A549 (cell line): Measurements from ENCODE around the gene MAST2. TPM values are rescaled to one million over a fixed set of nuclear protein-coding genes. Genes with fewer than 3 reads are reported as not detected.

ENCODE experiments used
- ATAC-seq, 2 experiments: fragments of 200-7000 bp in 1 of 2; fragments of >200 bp in 1 of 2; cut with Nextera tagmentation in 1 of 2; cut with Tn5 transposase in 1 of 2; 3 replicates each; pipeline versions ENCODE4 v1.8.0 to v1.9.1; 2018 to 2020; ENCODE audit warnings: mild to moderate bottlenecking in 1 of 2, moderate library complexity in 1 of 2
- CTCF ChIA-PET: fragments of 300-600 bp; sonication (Branson Sonifier 250); formaldehyde crosslinking; extraction: SDS; loops from one replicate; lab custom pipeline; 2021; ENCODE audit warnings: antibody characterized with exemption, inconsistent platforms; lab: Yijun Ruan, JAX
- POLR2A ChIA-PET: fragments of 350-600 bp; formaldehyde crosslinking; extraction: SDS; loops from one replicate; lab custom pipeline; 2021; ENCODE audit warnings: antibody characterized with exemption, inconsistent platforms; lab: Yijun Ruan, JAX
- DNase-seq, 2 experiments: peaks; one replicate each; pipeline versions ENCODE4 v3.0.0 to v3.0.0-alpha.2; 2011 to 2016; ENCODE audit warnings: low read depth in 1 of 2, low spot score in 1 of 2
- FAIRE-seq: peaks from 2 replicates; lab custom pipeline; 2011; peaks lifted over from hg19 to GRCh38; lab: Jason Lieb, UNC
- H3K27ac ChIP-seq, 2 experiments: fragments of >200 bp; sonication (Bioruptor Twin); formaldehyde crosslinking; 3 replicates each; pipeline ENCODE4 v1.5.1; 2016 to 2017
- H3K4me1 ChIP-seq: fragments of >200 bp; sonication (Bioruptor Twin); formaldehyde crosslinking; 3 replicates; pipeline ENCODE4 v1.6.1; 2016
- H3K4me2 ChIP-seq: fragments of >200 bp; sonication (Bioruptor Twin); formaldehyde crosslinking; 3 replicates; pipeline ENCODE4 v1.6.1; 2016
- H3K4me3 ChIP-seq: fragments of >200 bp; sonication (Bioruptor Twin); formaldehyde crosslinking; 3 replicates; pipeline ENCODE4 v1.5.1; 2016
- H3K9me3 ChIP-seq: fragments of >200 bp; sonication (Bioruptor Twin); formaldehyde crosslinking; 3 replicates; pipeline ENCODE4 v1.6.1; 2016
- CEBPB ChIP-seq, 2 experiments: fragments of >200 bp in 1 of 2; sonication (Bioruptor Twin) in 1 of 2; formaldehyde crosslinking in 1 of 2; IDR thresholded peaks; 2 replicates each; pipeline ENCODE4 v1.6.1; 2012 to 2016
- CHD4 ChIP-seq: fragments of 200-600 bp; sonication (generic); IDR thresholded peaks from 2 replicates; pipeline ENCODE4 v1.6.1; 2016; ENCODE audit warnings: antibody characterized with exemption, mild to moderate bottlenecking, borderline replicate concordance
- ESRRA ChIP-seq: fragments of 150-350 bp; IDR thresholded peaks from 2 replicates; pipeline ENCODE4 v1.6.1; 2014; ENCODE audit warnings: mild to moderate bottlenecking, low read length, borderline replicate concordance
- FOSB ChIP-seq: fragments of 250-450 bp; sonication (Bioruptor Pico); IDR thresholded peaks from 2 replicates; pipeline ENCODE4 v1.5.0; 2020; ENCODE audit warnings: mild to moderate bottlenecking, moderate library complexity
- GATA3 ChIP-seq: IDR thresholded peaks from 2 replicates; pipeline ENCODE4 v1.6.1; 2012; ENCODE audit warnings: borderline replicate concordance
- HDAC2 ChIP-seq: fragments of 200-600 bp; sonication (generic); IDR thresholded peaks from 2 replicates; pipeline ENCODE4 v1.6.1; 2016
- HOXA7 ChIP-seq: fragments of 250-450 bp; sonication (Bioruptor Pico); IDR thresholded peaks from 2 replicates; pipeline ENCODE4 v1.5.0; 2020; ENCODE audit warnings: mild to moderate bottlenecking, moderate library complexity
- HOXB13 ChIP-seq: fragments of 250-450 bp; sonication (Bioruptor Pico); IDR thresholded peaks from 2 replicates; pipeline ENCODE4 v1.5.0; 2020; ENCODE audit warnings: low read depth, mild to moderate bottlenecking, moderate library complexity
- NPAS2 ChIP-seq: fragments of 250-450 bp; sonication (Bioruptor Pico); IDR thresholded peaks from 2 replicates; pipeline ENCODE4 v1.8.0; 2022; ENCODE audit warnings: mild to moderate bottlenecking, moderate library complexity, borderline replicate concordance
- NR3C1 ChIP-seq: fragments of >200 bp; sonication (Bioruptor Twin); formaldehyde crosslinking; IDR thresholded peaks from 3 replicates; pipeline ENCODE4 v1.6.1; 2017
- RARB ChIP-seq: fragments of 250-450 bp; sonication (Bioruptor Pico); IDR thresholded peaks from 2 replicates; pipeline ENCODE4 v1.8.0; 2021; ENCODE audit warnings: mild to moderate bottlenecking, moderate library complexity
- RFX5 ChIP-seq: fragments of 450-650 bp; IDR thresholded peaks from 2 replicates; pipeline ENCODE4 v1.7.1; 2014; ENCODE audit warnings: antibody characterized with exemption, mild to moderate bottlenecking, moderate library complexity
- RNF2 ChIP-seq: fragments of 200-600 bp; sonication (generic); IDR thresholded peaks from 2 replicates; pipeline ENCODE4 v1.6.1; 2016; ENCODE audit warnings: low read depth, mild to moderate bottlenecking, antibody characterized with exemption, moderate library complexity, borderline replicate concordance
- SREBF2 ChIP-seq: fragments of 450-650 bp; IDR thresholded peaks from 2 replicates; pipeline ENCODE4 v1.6.1; 2014; ENCODE audit warnings: mild to moderate bottlenecking, moderate library complexity
- ZC3H11A ChIP-seq: fragments of 450-650 bp; IDR thresholded peaks from 2 replicates; pipeline ENCODE4 v1.6.1; 2014; ENCODE audit warnings: antibody characterized with exemption, mild to moderate bottlenecking
- ZFP36 ChIP-seq: fragments of 450-650 bp; IDR thresholded peaks from 2 replicates; pipeline ENCODE4 v1.6.1; 2014; ENCODE audit warnings: borderline replicate concordance; ENCODE audit not compliant: partially characterized antibody
- WGBS: methylation state at CpG from one replicate; pipeline ENCODE4 v1.1.6; 2017; ENCODE audit errors: missing lambda C conversion rate; 5-methylcytosine and 5-hydroxymethylcytosine counted together
- polyA plus RNA-seq, 4 experiments: library from polyadenylated mRNA; depleted of rRNA in 3 of 4; stranded (reverse); fragments of >200 nt; fragmentation: RNase III in 1 of 4; extraction: RNeasy Plus Mini Kit Qiagen cat#74134 plus additional on column Dnase treatment in 1 of 4; gene quantifications; 2 replicates in 3 of 4; 3 replicates in 1 of 4; pipeline ENCODE4 v1.2.3, GENCODE V29; 2011 to 2017
- TF ChIP-seq, protein P1 (sequence below): fragments of >200 bp; sonication (Bioruptor Twin); formaldehyde crosslinking; IDR thresholded peaks from 2 replicates; pipeline ENCODE4 v1.6.1; 2016
- TF ChIP-seq, protein P2 (sequence below): fragments of 250-450 bp; sonication (Bioruptor Pico); IDR thresholded peaks from 2 replicates; pipeline ENCODE4 v1.5.0; 2020; ENCODE audit warnings: low read depth, mild to moderate bottlenecking, moderate library complexity
- TF ChIP-seq, protein P3 (sequence below): IDR thresholded peaks from 2 replicates; pipeline ENCODE4 v1.6.1; 2012; ENCODE audit warnings: low read depth, borderline replicate concordance
- TF ChIP-seq, protein P4 (sequence below): IDR thresholded peaks from 2 replicates; pipeline ENCODE4 v1.6.1; 2012
- TF ChIP-seq, protein P5 (sequence below): fragments of 150-350 bp; IDR thresholded peaks from 2 replicates; pipeline ENCODE4 v1.6.1; 2014; ENCODE audit warnings: low read depth, mild to moderate bottlenecking, low read length

Gene MAST2
- polyA plus RNA-seq, 2 of the 4 experiments (the other 2 are of a cell fraction): 19.3 to 20.5 TPM

DNA sequence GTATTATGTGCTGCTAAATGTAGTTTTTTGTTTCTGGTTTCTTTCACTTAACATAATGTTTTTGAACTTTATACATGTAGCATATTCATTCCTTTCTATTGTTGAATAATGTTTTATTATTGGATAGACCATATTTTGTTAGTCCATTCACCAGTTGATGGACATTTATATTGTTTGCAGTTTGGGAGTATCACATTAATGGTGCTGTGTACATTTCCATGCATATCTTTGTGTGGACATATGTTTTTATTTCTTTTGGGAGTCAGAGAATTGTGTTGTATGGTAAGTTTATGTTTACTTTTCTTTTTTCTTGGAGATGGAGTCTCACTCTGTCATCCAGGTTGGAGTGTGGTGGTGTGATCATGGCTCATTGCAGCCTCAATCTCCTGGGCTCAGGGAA lies 134.6 kb downstream of the MAST2 start:
- ChIA-PET POLR2A (no interaction called here), CTCF (interaction anchor here (0.6 kb wide), 1 partner anchor 285 kb away, joined by 3 read pairs; no protein-coding TSS in a partner anchor)
- DNase-seq: no peak
- H3K4me1 ChIP-seq: no peaks in the 10 kb centered on the region
- no peaks in the 10 kb centered on the region for H3K9me3 ChIP-seq
- TF ChIP-seq HOXA7 (CRISPR knock-in tag): no peak
- TF ChIP-seq ESRRA: no peak
- TF ChIP-seq RFX5: no peak
- no peak for TF ChIP-seq RNF2
- TF ChIP-seq NPAS2 (CRISPR knock-in tag): no peak
- no peak for TF ChIP-seq RARB (CRISPR knock-in tag)
- TF ChIP-seq, protein P1, sequence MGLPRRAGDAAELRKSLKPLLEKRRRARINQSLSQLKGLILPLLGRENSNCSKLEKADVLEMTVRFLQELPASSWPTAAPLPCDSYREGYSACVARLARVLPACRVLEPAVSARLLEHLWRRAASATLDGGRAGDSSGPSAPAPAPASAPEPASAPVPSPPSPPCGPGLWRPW: no peak
- H3K27ac ChIP-seq: no peak overlapping the region
- no peak for ATAC-seq
- no peak overlapping the region for H3K4me2 ChIP-seq
- no peak for FAIRE-seq
- H3K4me3 ChIP-seq: no peak overlapping the region

DNA sequence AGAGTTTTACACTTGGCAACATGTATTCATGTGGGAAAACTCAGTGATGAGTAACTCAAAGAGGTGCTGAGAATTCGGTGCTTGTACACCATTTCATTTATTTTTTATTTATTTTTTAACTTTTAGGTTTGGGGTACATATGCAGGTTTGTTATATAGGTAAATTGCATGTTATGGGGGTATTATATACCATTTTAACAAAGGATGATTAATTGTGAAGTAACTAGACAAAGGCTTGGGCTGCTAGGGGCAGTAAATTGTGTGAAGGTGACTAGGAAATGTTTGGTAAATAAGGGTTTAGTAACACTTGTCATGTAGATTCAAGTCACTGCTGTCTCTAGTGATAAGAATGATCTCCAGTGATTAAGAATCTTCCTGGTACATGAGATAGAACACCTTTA lies 139.0 kb downstream of the MAST2 start:
- no peak overlapping the region for H3K4me3 ChIP-seq
- ChIA-PET POLR2A (no interaction called here), CTCF (no interaction called here)
- WGBS: 97% methylated on average over 1 of the region's 1 CpG
- DNase-seq (no peak), FAIRE-seq (no peak), ATAC-seq (no peak)
- H3K4me2 ChIP-seq: no peak overlapping the region
- no peak overlapping the region for H3K27ac ChIP-seq
- peaks cover 13% of the 10 kb centered on the region; the same call in 2 of the 3 replicates for H3K4me1 ChIP-seq
- no peak for TF ChIP-seq GATA3
- no peak for TF ChIP-seq ZC3H11A
- TF ChIP-seq, protein P2, sequence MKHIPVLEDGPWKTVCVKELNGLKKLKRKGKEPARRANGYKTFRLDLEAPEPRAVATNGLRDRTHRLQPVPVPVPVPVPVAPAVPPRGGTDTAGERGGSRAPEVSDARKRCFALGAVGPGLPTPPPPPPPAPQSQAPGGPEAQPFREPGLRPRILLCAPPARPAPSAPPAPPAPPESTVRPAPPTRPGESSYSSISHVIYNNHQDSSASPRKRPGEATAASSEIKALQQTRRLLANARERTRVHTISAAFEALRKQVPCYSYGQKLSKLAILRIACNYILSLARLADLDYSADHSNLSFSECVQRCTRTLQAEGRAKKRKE: no peak
- no peak for TF ChIP-seq SREBF2
- TF ChIP-seq, protein P3, sequence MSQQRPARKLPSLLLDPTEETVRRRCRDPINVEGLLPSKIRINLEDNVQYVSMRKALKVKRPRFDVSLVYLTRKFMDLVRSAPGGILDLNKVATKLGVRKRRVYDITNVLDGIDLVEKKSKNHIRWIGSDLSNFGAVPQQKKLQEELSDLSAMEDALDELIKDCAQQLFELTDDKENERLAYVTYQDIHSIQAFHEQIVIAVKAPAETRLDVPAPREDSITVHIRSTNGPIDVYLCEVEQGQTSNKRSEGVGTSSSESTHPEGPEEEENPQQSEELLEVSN: no peak
- no peak for TF ChIP-seq ZFP36
- TF ChIP-seq NR3C1: no peak
- no peak for TF ChIP-seq HOXA7 (CRISPR knock-in tag)
- no peak for TF ChIP-seq NPAS2 (CRISPR knock-in tag)
- TF ChIP-seq, protein P4, sequence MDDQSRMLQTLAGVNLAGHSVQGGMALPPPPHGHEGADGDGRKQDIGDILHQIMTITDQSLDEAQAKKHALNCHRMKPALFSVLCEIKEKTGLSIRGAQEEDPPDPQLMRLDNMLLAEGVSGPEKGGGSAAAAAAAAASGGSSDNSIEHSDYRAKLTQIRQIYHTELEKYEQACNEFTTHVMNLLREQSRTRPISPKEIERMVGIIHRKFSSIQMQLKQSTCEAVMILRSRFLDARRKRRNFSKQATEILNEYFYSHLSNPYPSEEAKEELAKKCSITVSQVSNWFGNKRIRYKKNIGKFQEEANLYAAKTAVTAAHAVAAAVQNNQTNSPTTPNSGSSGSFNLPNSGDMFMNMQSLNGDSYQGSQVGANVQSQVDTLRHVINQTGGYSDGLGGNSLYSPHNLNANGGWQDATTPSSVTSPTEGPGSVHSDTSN: no peak
- no peak for TF ChIP-seq CHD4
- TF ChIP-seq FOSB: no peak
- TF ChIP-seq, protein P5, sequence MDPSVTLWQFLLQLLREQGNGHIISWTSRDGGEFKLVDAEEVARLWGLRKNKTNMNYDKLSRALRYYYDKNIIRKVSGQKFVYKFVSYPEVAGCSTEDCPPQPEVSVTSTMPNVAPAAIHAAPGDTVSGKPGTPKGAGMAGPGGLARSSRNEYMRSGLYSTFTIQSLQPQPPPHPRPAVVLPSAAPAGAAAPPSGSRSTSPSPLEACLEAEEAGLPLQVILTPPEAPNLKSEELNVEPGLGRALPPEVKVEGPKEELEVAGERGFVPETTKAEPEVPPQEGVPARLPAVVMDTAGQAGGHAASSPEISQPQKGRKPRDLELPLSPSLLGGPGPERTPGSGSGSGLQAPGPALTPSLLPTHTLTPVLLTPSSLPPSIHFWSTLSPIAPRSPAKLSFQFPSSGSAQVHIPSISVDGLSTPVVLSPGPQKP: no peak
- TF ChIP-seq, protein P1: no peak
- H3K9me3 ChIP-seq: no peaks in the 10 kb centered on the region

DNA sequence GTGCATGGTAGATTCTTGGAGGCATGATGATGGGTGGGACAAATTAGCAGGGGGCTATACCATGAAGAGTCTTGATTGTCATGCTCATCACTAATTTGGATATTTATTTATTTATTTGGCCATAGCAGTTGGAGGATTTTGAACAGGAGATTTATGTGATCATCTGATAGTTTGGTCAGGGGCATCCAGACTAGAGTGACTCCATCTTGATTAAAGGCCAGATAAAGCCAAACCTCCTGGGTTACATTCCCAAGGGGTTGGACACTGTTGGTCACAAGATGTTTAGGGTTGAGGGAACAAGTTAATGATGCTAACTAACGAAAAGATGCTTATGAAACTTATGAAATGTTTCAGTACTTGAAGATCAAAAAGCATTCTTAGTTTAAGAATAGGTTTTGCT lies 139.8 kb downstream of the MAST2 start:
- ATAC-seq (no peak), FAIRE-seq (no peak), DNase-seq (no peak)
- CTCF ChIA-PET: no interaction called here
- H3K4me1 ChIP-seq: peaks cover 13% of the 10 kb centered on the region; the same call in 2 of the 3 replicates
- POLR2A ChIA-PET: no interaction called here
- no peaks in the 10 kb centered on the region for H3K9me3 ChIP-seq
- H3K27ac ChIP-seq: no peak overlapping the region
- no peak overlapping the region for H3K4me3 ChIP-seq
- TF ChIP-seq CEBPB (IDR thresholded peaks at IDR 0.05) (no peak), HOXB13 (CRISPR knock-in tag) (no peak), HDAC2 (no peak)
- TF ChIP-seq, protein P1: no peak
- TF ChIP-seq, all 56 proteins: peak for 0
- 91% methylated on average over 1 of the region's 1 CpG for WGBS
- H3K4me2 ChIP-seq: no peak overlapping the region
